ENCODE measurements around the gene LINGO3.
"Not testable (repeated sequence)": the region's sequence is repeated elsewhere in the genome, so short reads cannot be mapped to it uniquely, and the experiment has no call there.

The LINGO3 gene

GRCh38 chr19:2302319-2303210, 5.4 kb downstream of the LINGO3 start:
- DNase-seq = no peak

DNA sequence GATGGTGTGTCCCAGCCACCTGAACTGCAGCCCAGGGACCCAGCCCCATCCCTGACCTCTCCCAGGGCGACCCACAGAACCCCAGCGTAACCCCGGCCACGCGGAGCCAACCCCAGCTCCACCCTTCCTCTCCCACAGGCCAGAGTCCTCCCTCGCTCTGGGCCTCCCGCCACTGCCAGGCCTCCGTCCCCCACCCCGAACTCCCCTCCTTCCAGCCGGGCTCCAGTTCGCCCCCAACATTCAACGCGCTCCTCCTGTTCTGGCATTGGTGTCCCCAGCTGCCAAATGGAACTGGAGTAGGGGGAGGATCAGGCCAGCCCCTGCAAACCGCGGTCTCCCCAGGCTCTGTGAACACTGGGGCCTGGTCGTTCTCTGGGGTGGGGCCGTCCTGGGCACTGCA, 7.4 kb downstream of the LINGO3 start:
- no peak for DNase-seq

DNA sequence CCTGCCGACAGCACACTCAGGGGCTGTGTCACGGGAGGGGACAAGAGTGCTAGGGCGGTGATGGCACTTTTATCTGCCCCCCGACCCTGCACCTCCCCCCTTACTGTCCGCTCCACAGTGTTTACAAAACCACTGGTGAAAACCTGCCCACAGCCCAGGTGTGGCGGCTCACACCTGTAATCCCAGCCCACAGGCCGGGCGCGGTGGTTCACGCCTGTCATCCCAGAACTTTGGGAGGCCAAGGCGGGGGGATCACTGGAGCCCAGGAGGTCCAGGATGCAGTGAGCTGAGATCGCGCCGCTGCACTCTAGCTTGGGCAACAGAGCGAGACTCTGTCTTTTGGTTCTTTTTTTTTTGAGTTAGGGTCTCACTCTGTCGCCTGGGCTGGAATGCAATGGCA, 11.8 kb downstream of the LINGO3 start:
- DNase-seq = no peak

- DNase-seq = no peak
Measured at GRCh38 chr19:2294687-2295335, 13.1 kb downstream of the LINGO3 start.

- DNase-seq = no peak
Measured at GRCh38 chr19:2291185-2291751, 16.7 kb downstream of the LINGO3 start.

GRCh38 chr19:2290441-2291184, 17.3 kb downstream of the LINGO3 start:
- no peak for DNase-seq

DNA sequence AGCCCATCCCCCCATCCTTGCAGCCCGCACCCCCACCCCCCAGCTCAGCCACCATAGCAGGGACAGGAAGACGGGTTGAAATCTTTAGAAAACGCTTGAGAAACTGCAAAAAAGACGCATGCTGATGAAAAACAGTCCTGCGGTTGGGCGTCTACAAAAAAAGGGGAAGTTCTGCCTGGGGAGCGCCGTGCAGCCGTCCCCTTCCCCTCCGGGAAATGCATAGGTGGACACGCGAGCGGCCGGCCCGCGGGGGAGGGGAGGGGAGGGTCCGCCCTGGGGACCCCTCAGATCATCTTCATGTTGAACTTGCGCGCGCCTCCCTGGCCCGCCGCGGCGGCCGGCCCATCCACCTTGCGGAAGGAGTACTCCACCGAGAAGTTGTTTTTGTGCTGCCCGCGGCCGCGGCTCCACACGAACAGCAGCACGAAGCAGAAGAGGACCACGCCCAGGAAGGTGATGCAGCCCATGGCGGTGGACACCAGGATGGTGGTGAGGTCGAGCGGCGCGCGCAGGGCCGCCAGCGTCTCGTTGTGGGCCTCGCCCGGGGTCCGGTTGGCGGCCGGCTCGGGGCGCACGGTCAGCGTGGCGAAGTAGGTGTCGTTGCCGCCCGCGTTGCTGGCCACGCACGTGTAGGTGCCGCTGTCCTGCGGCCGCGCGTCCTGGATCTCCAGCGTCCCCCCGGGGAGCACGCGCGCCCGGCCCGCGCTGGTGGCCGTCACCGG, 18.1 kb downstream of the LINGO3 start:
- DNase-seq = peak; percentile 88

- peak; percentile 14 for DNase-seq
Measured at GRCh38 chr19:2288818-2289713, 18.9 kb downstream of the LINGO3 start.

DNA sequence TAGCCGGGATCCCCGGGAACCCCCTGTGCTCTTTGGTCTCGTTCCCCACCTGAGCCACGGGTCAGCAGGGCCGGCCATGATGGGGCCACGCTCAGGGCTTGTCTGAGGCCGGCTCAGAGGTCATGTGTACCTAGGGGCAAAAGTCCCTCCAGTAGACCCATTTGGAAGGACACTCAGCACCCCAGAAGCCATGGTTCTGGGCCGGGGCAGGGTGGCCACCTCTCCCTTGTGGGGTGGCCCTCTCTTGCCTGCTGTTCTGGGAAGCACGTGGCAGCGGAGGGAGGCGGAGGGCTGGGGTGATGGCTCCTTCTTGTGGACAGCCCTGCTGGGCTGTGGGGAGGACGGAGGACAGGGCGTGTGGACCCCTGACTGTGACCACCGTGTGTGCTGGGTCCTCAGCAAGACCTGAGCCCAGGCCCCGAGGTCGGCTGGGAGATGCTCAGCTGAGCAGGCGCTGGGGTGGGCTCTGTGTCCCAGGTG, 19.6 kb downstream of the LINGO3 start:
- no peak for DNase-seq

GRCh38 chr19:2287585-2288337, 20.2 kb downstream of the LINGO3 start:
- DNase-seq = no peak

- no peak for DNase-seq
Measured at GRCh38 chr19:2286402-2287140, 21.4 kb downstream of the LINGO3 start.

- no peak for DNase-seq
Measured at GRCh38 chr19:2283835-2284507, 24.0 kb downstream of the LINGO3 start.

GRCh38 chr19:2282862-2283237, 25.1 kb downstream of the LINGO3 start:
- DNase-seq = no peak

- DNase-seq = peak; percentile 57
Measured at GRCh38 chr19:2282062-2282861, 25.7 kb downstream of the LINGO3 start, which contains the start of gene PEAK3. PEAK3 (minus strand) TSS chr19:2282175; CDS start chr19:2280931, 1,244 bp downstream.

- not testable (repeated sequence) for DNase-seq
Measured at GRCh38 chr19:2281265-2282061, 26.5 kb downstream of the LINGO3 start.

GRCh38 chr19:2280633-2281264, 27.2 kb downstream of the LINGO3 start:
- DNase-seq = no peak

All from GF-D8 (cell line).